PFSK-1 (cell line): ENCODE results near the gene ATPAF1. TPM values are rescaled to one million over a fixed set of nuclear protein-coding genes. Genes with fewer than 3 reads are reported as not detected.
A peak's percentile ranks its signal among the peaks of the same experiment; 100 is the strongest.

ENCODE experiments used
- FOXP2 ChIP-seq: optimal IDR thresholded peaks from 2 replicates; pipeline ENCODE3; 2011; ENCODE audit warnings: borderline replicate concordance, control low read depth, inconsistent platforms; ENCODE audit not compliant: insufficient read depth; ENCODE audit errors: extremely low read length, extremely low read depth
- POLR2AphosphoS5 ChIP-seq: IDR thresholded peaks from 2 replicates; pipeline ENCODE4 v1.6.1; 2012; ENCODE audit warnings: low read depth, mild to moderate bottlenecking, control low read depth, low read length, moderate library complexity
- REST ChIP-seq, 2 experiments: IDR thresholded peaks; 2 replicates each; pipeline versions ENCODE4 v1.6.1 to v1.8.0; 2011 to 2012; ENCODE audit warnings: low read depth in 2 of 2, low read length in 2 of 2, control low read depth in 1 of 2, inconsistent platforms in 1 of 2, mild to moderate bottlenecking in 1 of 2, moderate library complexity in 1 of 2; ENCODE audit not compliant: insufficient read depth in 1 of 2
- SIN3A ChIP-seq: IDR thresholded peaks from 2 replicates; pipeline ENCODE4 v1.6.1; 2012; ENCODE audit warnings: mild to moderate bottlenecking, low read length, moderate library complexity, borderline replicate concordance; ENCODE audit not compliant: insufficient read depth
- TAF1 ChIP-seq: IDR thresholded peaks from 2 replicates; pipeline ENCODE4 v1.6.1; 2012; ENCODE audit warnings: low read length, control low read depth, borderline replicate concordance; ENCODE audit not compliant: insufficient read depth
- polyA plus RNA-seq: library from polyadenylated mRNA; unstranded; fragments of >200 nt; gene quantifications from one replicate; pipeline ENCODE4 v1.2.1, GENCODE V29; 2012; ENCODE audit warnings: low read depth, missing spikeins; ENCODE audit not compliant: insufficient read length

ATPAF1 gene
- 23.9 TPM for polyA plus RNA-seq

DNA sequence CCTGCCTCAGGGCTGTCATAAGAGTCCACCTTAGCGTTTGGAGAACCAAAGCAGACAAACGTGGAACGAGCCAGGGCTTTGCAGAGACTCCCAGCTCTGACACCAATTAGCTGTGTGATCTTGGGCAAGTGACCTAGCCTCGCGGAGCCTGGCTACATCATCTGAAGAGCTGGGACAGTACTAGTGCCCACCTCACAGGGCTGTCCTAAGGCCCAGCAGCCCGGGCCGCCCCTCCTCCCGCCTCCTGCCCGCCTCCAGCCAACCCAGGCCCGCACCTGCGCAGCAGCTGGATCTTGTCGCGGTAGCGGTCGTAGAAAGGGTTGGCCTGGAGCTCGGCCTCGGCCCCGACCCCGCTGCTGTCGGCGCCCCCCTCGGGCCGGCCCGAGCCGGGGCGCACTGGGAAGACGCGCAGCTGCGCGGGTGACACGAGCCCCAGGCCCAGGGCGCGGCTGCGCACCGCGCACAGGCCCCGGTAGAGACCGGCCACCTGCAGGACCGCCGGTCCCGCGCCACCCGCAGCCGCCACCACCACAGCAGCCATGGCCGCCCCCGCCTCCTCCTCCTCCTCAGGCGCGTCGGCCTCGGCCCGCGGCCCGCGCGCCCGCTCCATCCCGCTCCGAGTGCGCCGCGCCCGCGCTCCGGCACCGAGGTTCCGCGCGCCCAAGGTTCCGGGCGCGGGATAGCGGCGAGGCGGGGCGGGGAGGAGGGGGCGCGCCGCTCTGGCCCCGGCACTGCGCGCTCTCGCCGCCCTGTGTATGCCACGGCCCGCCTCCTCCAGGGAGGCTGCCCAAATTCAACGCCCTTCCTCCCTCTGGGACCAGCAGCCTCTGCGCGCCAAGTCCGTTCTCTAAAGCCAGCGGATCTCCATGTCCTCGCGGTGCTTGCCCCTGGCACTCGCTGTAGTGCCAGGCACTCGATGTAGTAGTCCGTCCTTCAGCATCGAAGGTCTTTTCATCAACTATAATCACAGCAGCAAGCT, at the start of gene ATPAF1:
Gene ATPAF1, minus strand, starts transcription at position 583 of the 979 bp plus-strand sequence. Its CDS starts 42 bp downstream, at position 541.
- no peak for TF ChIP-seq SIN3A
- no peak for TF ChIP-seq POLR2AphosphoS5
- peak; percentile 47 for TF ChIP-seq FOXP2
- 0 out of 2 replicates have a peak, but pooled peaks have one; percentile 59 for TF ChIP-seq TAF1
- TF ChIP-seq REST (IDR thresholded peaks at IDR 0.05; ENCODE audit: insufficient read depth in 1 of 2, low read depth in 2 of 2, low read length in 2 of 2): 0 out of 4 replicates have a peak, but pooled peaks of 1 of the 2 experiments have one; percentile 13

GRCh38 chr1:46717654-46718053, 49.5 kb upstream of the ATPAF1 start:
- TF ChIP-seq POLR2AphosphoS5: no peak
- no peak for TF ChIP-seq REST (IDR thresholded peaks at IDR 0.05; ENCODE audit: insufficient read depth in 1 of 2, low read depth in 2 of 2, low read length in 2 of 2)
- TF ChIP-seq SIN3A: no peak
- no peak for TF ChIP-seq TAF1
- TF ChIP-seq FOXP2: no peak

GRCh38 chr1:46714976-46715375, 46.8 kb upstream of the ATPAF1 start:
- TF ChIP-seq FOXP2: no peak
- TF ChIP-seq SIN3A: no peak
- TF ChIP-seq TAF1: no peak
- no peak for TF ChIP-seq POLR2AphosphoS5
- no peak for TF ChIP-seq REST (IDR thresholded peaks at IDR 0.05; ENCODE audit: insufficient read depth in 1 of 2, low read depth in 2 of 2, low read length in 2 of 2)

- TF ChIP-seq FOXP2: no peak
- no peak for TF ChIP-seq POLR2AphosphoS5
- no peak for TF ChIP-seq SIN3A
- no peak for TF ChIP-seq REST (IDR thresholded peaks at IDR 0.05; ENCODE audit: insufficient read depth in 1 of 2, low read depth in 2 of 2, low read length in 2 of 2)
- TF ChIP-seq TAF1: no peak
Measured at GRCh38 chr1:46708121-46708520, 40.0 kb upstream of the ATPAF1 start.
